Stimulated activated CD4-positive, alpha-beta T cell treated with anti-CD3 and anti-CD28 coated beads, Interleukin-4, amount 100 ng/mL, for 48 hours (primary cell): ENCODE results near the gene MUC12.
A peak's percentile ranks its signal among the peaks of the same experiment; 100 is the strongest.
"Not testable (repeated sequence)": the region's sequence is repeated elsewhere in the genome, so short reads cannot be mapped to it uniquely, and the experiment has no call there.

Experiments used
- DNase-seq, 2 donors: peaks; one replicate each; pipeline ENCODE4 v3.0.0-alpha.2; 2020; ENCODE audit warnings: low read depth in 2 of 2

The MUC12 gene

DNA sequence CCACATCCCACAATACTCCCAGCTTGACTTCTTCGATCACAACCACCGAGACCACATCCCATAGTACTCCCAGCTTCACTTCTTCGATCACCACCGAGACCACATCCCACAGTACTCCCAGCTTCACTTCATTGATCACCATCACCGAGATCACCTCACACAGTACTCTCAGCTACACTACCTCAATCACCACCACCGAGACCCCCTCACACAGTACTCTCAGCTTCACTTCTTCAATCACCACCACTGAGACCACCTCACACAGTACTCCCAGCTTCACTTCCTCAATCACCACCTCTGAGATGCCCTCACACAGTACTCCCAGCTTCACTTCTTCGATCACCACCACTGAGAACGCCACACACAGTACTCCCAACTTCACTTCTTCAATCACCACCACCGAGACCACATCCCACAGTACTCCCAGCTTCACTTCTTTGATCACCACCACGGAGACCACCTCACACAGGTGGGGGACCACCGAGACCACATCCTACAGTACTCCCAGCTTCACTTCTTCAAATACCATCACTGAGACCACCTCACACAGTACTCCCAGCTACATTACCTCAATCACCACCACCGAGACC, 11.4 kb upstream of the MUC12 start:
- no peak for DNase-seq

DNA sequence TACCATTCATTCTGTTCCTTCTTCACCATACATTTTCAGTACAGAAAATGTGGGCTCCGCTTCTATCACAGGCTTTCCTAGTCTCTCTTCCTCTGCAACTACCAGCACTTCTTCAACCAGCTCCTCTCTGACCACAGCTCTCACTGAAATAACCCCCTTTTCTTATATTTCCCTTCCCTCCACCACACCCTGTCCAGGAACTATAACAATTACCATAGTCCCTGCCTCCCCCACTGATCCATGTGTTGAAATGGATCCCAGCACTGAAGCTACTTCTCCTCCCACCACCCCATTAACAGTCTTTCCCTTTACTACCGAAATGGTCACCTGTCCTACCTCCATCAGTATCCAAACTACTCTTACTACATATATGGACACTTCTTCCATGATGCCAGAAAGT, 9.5 kb upstream of the MUC12 start:
- no peak for DNase-seq

DNA sequence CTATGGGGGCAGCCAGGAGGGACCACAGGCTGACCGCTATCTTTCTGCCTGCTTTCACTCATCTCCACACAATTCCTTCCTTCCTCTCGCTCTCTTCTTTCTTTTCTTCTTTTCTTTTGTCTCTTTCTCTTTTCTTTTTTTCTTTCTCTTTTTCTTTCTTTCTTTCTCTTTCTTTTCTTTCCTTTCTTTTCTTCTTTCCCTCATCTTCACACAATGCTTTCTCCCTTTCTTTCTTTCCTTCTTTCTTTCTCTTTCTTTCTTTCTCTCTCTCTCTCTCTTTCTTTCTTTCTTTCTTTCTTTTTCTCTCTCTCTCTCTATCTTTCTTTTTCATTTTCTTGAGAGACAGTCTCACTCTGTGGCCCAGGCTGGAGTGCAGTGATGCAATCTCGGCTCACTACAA, 6.8 kb upstream of the MUC12 start:
- no peak for DNase-seq

DNA sequence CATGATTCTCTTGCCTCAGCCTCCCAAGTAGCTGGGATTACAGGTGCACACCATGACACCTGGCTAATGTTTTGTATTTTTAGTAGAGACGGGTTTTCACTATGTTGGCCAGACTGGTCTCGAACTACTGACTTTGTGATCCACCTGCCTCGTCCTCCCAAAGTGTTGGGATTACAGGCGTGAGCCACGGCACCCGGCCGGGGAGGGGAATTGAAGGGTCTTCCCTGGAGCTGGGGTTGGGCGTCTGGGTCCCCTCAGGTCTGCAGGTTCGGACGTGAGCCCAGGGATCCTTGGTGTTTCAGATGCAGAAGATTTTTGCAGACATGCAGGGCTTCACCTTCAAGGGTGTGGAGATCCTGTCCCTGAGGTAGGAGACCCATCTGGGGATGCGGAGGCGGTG, 6.0 kb upstream of the MUC12 start:
- no peak for DNase-seq

DNA sequence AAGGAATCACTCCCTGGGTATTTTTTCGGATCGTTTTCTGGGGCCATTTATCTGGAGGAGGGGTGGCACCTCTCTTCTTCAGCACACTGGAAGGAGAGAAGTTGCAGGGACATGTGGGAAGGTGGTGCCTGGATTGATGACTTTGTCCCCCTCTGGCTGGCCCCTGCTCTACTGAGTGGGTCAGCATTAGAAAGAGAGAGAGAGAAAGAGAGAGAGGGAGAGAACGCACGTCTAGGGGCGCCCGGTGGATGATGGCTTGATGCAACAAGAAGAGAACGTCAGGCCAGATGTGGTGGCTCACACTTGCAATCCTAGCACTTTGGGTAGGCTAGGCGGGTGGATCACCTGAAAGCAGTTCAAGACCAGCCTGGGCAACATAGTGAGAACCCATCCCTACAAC, 5.5 kb upstream of the MUC12 start:
- DNase-seq, result no peak

DNA sequence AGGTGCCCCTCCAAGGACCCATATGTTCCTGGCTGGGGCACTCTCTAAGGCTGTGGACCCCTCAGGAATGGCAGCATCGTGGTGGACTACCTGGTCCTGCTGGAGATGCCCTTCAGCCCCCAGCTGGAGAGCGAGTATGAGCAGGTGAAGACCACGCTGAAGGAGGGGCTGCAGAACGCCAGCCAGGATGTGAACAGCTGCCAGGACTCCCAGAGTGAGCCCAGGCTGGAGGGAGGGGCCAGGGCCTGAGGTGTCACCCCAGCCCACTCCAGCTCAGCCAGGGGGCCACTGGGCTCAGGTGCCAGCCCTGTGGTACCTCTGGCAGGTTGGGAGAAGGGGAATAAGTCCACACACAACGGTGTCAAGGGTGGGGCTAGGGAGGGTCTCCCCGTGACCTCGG, 4.7 kb upstream of the MUC12 start:
- no peak for DNase-seq

DNA sequence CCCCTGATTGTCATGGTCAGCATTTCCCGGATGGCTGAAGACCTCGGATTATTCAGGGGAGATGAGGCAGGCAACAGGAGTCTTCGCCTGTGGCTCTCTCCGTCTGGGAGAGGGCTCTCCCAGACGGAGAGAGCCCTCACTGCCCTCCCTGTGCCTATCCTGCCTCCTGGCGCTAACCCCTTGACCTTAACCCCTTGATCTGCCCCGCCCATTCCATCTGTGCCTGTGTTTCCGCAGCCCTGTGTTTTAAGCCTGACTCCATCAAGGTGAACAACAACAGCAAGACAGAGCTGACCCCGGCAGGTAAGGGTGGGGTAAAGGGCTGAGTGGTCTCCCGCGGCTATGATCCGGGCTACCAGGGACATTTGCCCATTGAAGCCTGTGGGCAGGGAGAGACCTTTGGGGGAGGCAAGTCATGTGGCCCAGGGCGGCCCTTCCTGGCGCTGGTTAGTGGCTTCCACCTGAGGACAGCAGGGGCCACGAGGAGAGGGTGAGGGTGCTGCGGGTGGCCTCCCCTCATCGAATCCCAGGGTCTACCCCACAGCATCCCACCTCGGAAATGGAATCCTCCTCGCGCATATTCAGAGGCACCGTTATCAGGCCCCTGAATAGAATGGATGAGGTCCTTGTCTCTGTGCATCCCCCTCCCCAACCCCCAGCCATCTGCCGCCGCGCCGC, 4.2 kb upstream of the MUC12 start:
- no peak for DNase-seq

DNA sequence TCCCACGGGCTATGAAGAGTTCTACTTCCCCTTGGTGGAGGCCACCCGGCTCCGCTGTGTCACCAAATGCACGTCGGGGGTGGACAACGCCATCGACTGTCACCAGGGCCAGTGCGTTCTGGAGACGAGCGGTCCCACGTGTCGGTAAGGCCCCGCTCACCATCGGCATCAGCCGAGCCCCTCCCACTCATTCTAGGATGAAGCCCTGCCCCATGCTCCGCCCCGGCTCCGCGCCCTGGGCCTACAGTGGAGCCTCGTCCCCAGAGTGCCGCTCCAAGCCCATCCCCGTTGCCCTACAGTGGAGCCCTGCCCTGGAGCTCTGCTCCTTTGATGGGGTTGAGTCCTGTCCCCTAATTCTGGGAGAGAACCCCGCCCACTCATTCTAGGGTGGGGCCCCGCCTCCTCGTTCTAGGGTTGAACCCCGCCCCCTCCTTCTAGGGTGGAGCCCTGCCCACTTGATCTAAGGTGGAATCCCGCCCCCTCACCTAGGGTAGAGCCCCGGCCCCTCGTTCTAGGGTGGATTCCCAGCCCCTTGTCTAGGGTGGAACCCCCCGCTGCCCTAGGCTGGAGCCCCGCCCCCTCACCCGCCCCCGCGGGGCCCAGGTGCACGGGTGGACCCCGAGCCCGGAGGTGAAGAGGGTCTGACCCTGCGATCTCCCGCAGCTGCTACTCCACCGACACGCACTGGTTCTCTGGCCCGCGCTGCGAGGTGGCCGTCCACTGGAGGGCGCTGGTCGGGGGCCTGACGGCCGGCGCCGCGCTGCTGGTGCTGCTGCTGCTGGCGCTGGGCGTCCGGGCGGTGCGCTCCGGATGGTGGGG, 3.4 kb upstream of the MUC12 start:
- peak; percentile 73 to 85 for DNase-seq

DNA sequence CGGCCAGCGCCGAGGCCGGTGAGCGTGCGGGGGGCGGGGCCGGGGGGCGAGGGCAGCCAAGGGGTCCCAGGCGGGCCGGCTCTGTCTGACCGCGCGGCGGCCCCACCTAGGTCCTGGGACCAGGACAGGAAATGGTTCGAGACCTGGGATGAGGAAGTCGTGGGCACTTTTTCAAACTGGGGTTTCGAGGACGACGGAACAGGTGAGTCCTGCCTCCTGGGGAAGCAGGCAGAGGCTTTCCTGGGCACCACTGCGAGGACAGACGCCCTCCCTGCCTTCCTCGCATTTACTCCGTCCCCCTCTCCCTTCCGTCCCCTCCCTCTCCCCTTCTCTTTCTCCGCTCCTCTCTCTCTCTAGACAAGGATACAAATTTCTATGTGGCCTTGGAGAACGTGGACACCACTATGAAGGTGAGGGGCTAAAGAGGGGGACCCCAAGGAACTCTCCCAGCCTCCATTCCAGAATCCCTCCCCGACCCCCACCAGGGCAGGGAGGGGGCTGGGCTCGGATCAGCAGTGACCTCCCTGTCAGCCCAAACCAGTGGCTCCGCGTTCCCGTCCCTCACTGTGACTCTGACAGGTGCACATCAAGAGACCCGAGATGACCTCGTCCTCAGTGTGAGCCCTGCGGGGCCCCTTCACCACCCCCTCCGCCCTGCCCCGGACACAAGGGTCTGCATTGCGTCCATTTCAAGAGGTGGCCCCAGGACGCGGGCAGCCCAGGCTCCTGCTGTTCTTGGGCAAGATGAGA, 2.6 kb upstream of the MUC12 start:
- DNase-seq, result no peak

DNA sequence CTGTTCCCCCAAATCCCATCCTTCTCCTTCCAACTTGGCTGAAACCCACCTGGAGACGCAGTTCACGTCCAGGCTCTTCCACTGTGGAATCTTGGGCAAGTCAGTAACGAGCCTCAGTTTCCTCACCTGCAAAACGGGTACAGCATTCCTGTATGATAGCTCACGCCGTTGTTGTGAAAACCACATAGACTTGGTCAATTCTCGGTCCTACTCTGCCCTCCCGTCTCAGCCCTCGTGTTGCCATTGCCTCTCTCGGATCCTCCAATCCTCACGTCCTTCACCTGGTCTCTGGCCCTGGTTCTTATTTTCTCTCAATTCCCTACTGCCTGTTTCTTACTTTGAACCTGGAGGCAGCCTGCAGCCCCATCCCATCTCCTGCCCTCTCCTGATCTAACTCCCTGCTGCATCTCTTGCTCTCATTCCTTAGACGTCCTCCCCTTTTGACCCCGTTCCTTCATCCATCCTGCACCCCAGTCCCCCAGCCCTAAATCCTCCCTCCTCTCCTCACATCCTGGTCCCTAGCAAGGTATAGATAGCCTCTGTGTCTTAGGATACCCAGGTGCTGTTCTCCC, 2.0 kb upstream of the MUC12 start:
- DNase-seq, result no peak

DNA sequence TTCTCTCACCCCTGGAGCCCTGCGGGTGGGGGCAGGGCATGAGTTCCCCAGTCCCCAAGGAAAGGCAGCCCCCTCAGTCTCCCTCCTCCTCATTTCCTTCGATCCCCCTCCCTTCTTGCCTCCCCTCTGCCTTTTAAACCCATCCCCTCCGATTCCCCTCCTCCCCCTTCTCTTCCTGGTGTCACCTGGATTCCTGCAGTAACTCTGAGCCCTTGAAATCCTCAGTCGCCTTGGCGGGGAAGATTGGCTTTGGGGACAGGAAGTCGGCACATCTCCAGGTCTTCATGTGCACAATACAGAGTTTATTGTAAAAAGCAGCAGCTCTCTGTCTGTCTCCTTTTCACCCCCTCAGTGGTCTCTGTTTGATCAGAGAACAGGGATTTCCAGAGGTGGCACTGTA, 1.3 kb upstream of the MUC12 start:
- DNase-seq, result no peak

DNA sequence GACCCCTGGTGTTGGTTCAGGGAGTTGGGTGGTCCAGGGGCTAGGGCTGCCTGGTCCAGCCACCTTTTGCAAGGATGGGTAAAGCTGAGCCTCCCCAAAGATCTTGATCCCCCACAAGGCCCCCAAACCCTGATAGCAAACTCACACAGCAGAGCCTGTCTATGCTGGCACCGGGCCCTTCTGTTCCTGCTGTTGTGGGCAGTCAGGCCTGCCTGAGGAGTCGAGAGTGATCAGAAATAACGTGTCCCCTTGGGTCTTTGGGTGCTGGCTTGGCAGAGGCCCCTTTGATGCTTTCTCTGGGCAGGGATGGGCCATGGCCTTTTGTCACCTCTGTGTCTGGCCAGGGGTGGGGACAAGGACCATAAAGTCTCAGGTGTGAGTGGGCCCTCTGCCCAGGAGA, 715 bp upstream of the MUC12 start:
- no peak for DNase-seq

DNA sequence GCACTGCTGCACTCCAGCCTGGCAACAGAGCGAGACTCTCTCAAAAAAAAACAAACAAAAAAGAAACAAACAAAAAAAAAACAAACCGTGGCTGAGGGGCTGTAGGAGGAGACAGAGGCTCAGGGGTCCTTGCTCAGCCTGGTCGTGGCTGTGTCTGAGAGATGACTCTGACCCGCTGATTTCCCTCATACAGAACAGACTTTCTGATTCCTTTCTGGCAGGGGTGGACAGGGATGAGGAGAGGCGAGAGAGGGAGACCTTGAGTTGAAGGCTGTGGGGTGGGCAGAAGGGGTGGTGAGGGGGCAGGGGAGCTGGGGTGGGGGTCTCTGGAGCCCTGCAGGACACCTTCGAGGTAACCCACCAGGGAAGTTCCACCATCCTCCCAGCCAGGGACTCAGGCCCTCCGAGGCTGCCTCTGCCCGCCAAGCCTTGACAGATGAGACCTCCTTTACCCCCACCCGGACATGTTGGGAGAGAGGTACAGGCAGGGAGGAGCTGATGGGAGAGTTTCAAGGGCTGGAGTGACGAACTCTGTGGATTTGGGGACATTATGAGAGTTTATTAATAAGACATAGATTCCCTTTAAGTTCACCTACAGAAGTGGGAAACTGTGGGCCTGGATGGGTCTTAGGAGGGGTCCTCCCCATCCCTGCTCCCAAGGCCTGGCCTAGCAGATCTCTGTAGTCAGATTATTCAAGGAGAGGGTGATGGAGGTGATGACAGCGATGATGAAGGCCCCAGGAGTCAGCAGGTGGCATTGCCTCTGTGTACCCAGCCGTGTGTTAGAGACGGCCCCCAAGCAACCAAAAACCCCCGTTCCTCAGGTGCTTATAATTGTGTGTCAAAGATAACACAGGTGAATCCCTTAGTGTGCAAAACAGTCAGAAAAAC, 2.0 kb downstream of the MUC12 start:
- no peak for DNase-seq

DNA sequence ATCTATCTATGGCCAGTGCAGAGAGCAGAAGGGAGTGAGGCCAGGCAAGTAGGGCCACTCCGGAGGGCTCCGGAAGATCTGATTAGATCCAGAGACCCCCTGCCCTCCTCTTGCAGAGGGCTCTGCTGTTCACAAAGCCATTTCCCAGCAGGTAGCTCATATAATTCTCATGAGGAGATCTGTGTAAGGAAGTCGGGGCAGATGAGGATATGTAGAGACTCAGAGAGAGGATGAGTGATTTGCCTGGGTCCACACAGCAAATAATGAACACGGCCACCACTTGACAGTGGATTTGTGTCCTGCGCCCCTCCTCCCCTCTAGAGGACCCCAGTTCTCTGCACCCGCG, 2.6 kb downstream of the MUC12 start:
- no peak for DNase-seq

DNA sequence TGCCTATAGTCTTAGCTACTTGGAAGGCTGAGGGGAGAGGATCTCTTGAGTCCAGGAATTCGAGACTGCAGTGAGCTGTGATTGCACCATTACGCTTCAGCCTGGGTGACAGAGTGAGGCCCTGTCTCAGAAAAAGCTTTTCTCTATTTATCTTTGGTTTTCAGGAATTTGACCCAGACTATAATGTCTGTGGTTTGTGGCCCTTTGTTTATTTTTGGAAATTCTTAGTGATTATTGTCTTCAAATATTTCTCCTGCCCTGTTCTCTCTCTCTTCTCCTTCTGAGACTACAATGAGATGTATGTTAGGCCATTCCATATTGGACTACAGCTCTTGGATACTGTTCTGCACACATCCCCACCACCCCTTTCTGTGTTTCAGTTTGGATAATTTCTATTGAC, 4.7 kb downstream of the MUC12 start:
- DNase-seq, result no peak

DNA sequence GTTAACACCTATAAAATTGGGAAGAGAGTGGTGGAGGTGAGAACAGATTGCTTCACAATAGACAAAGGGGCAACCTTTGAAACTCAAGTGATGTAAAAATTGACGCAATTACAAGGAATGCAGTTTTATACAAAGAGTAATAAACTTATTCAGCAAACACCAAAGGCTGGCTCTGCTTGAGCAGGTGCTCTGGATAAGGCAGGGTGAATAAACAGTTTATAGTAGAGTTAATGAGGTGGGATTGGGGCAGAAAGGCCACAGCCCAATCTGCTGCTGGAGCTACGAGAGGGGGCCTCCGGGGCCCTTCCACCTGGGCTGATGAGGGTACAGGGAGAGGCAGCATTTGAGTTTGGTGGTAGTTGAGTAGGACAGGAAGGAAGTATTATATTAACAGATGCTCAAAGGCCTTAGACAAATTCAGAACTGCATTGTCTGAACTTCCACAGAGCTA, 6.0 kb downstream of the MUC12 start:
- no peak for DNase-seq

DNA sequence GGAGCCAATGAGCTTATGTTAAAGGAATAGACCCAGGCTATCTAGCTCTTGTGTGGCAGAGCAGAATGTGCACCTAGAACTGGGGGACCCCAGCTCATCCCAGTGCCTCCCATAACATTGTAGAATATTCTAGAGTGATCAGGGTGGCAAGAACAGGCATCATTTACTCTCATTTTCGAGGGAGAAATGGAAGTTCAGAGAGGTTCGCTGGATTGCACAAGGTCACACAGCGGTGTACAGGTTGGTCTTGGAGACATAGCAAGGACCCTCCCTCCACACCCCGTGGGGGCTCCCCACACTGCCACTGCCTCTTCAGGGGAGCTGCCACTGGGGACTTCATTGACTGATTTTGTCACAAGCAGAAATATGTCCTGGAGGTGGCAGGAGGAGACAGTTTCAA, 8.9 kb downstream of the MUC12 start:
- no peak for DNase-seq

DNA sequence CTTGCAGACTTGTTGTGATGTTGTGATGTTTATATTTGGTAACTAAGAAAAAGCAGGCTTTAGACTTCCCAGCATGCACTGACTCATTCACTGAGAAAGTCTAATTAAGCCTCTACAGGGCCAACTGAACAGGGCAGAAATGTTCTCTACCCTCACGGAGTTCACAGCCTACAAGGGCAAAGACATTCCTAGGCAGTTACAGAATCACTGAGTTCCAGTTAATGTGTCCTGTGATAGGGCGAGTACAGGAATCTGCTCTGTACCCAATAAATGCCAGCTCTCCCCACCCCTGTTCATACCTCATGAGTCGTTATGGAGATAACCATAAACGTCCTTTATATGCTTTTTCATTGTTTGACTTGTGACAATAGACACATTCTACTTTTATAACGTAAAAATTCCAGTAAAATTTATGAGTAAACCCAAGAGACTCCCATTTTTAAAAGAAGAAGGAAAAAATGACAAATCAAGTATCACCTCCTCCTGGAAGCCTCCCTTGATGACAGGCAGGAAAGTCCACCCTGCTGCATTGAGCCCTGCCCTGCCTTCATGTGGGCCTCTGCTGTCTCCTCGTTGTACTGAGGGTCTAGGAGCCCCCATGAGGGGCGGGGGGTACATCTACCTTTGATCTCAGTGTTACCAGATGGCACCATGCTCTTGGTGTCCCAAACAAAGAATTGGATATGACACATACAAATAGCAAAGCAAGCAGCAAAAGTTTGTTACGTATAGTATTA, 14.3 kb downstream of the MUC12 start:
- no peak for DNase-seq

DNA sequence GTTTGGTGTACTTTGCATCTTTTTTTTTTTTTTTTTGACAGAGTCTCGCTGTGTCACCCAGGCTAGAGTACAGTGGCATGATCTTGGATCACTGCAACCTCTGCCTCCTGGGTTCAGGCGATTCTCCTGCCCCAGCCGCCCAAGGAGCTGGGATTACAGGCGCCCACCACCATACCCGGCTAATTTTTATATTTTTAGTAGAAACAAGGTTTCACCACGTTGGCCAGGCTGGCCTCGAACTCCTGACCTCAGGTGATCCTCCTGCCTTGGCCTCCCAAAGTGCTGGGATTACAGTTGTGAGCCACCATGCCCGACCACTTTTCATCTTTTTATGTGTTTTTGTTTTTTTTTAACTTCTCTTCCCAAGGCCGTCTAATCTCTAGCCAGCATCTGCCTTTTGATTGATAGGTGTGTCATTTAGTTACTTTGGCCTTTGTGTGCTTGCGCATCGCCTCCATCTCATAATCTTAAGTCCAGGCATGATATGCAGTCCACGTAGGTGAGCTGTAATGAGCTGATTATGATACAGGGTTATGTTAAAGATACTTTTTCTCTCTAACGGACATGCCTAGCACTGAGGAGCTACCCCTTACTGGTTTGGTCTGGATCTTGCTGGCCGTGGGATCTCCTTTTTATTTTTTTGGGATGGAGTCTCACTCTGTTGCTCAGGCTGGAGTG, 15.0 kb downstream of the MUC12 start:
- DNase-seq, result not testable (repeated sequence)
